Pancreas (tissue), 10 donors: Measurements from ENCODE around the gene HSD11B1L. TPM values are rescaled to one million over a fixed set of nuclear protein-coding genes. Genes with fewer than 3 reads are reported as not detected.

Source experiments
- ATAC-seq, 4 donors: fragments of 200-7000 bp; cut with Tn5 transposase; one replicate each; pipeline versions ENCODE4 v1.8.0 to v1.9.1; 2020; ENCODE audit warnings: mild to moderate bottlenecking in 4 of 4, moderate library complexity in 4 of 4
- DNase-seq, 6 donors: peaks; one replicate each; pipeline ENCODE4 v3.0.0-alpha.2; 2020
- FAIRE-seq: peaks from 2 replicates; lab custom pipeline; 2012; peaks lifted over from hg19 to GRCh38; lab: Jason Lieb, UNC
- H3K27ac ChIP-seq, 4 donors: fragments of 200-600 bp; sonication (generic); 1 replicate in 3 of 4; 2 replicates in 1 of 4; pipeline versions ENCODE4 v1.5.0 to v1.8.0; 2020
- H3K27me3 ChIP-seq, 4 donors: fragments of 200-600 bp; one replicate each; pipeline ENCODE4 v1.8.0; 2021
- H3K36me3 ChIP-seq, 3 donors: fragments of 200-600 bp; sonication (generic) in 1 of 3; one replicate each; pipeline versions ENCODE4 v1.5.0 to v1.8.0; 2020 to 2021
- H3K4me1 ChIP-seq, 3 donors: fragments of 200-600 bp; one replicate each; pipeline ENCODE4 v1.8.0; 2021
- H3K4me3 ChIP-seq, 4 donors: fragments of 200-600 bp; sonication (generic) in 2 of 4; one replicate each; pipeline versions ENCODE4 v1.5.0 to v1.8.0; 2020 to 2021
- H3K9me3 ChIP-seq, 4 donors: fragments of 200-600 bp; one replicate each; pipeline ENCODE4 v1.8.0; 2021
- CTCF ChIP-seq, 4 donors: fragments of 200-600 bp; sonication (generic) in 3 of 4; IDR thresholded peaks; one replicate each; pipeline versions ENCODE4 v1.5.0 to v1.8.0; 2021; ENCODE audit warnings: antibody characterized with exemption in 4 of 4
- WGBS, 2 donors: extraction: QIAGEN DNeasy Blood & Tissue Kit; methylation state at CpG; one replicate each; pipeline ENCODE4 v1.1.7; 2013; 5-methylcytosine and 5-hydroxymethylcytosine counted together
- intact Hi-C, 3 donors: fragments of 100-400 bp; cut with DNase I; formaldehyde crosslinking; loops; one replicate each; pipeline versions ENCODE4 v1.11.1 to v1.14.2; 2022
- polyA plus RNA-seq, 2 donors: library from polyadenylated mRNA; stranded (reverse); fragments of 200-250 nt; gene quantifications; one replicate each; pipeline ENCODE4 v1.2.3, GENCODE V29; 2013
- total RNA-seq, 6 donors: library from RNA; stranded (reverse); fragmentation: NEBNext Ultra II Directional in 4 of 6; extraction: Animal tissue kit (Norgen Biotek cat#: 25700) in 4 of 6; gene quantifications; one replicate each; pipeline versions ENCODE4 v1.2.1 to v1.2.4, GENCODE V29; 2021 to 2023
- donor health status: healthy with polysubstance abuse.
- donor health status: DM: no; HTN: no; CAD: no; lungs with moderate emphysema.
- donor health status: DM: no; HTN: no; CAD: no.
- donor health status: control.
- donor health status: control.
- donor health status: Bipolar disorder and iron deficiency.
- donor health status: DM: yes; HTN: yes; CAD: no.
- donor health status: DM: no; HTN: no; CAD: no.
- donor health status: DM: no; HTN: no; CAD: no.
- donor health status: DM: yes; HTN: yes; CAD: no.

The HSD11B1L gene
- total and polyA plus RNA-seq, 8 donors: 2.1 to 16.9 (median 3.9) TPM

GRCh38 chr19:5678071-5678718 is 2.6 kb upstream of the HSD11B1L start:
- no peak overlapping the region for H3K4me3 ChIP-seq
- H3K27ac ChIP-seq: no peak overlapping the region
- H3K36me3 ChIP-seq: no peaks in the 10 kb centered on the region
- no peaks in the 10 kb centered on the region for H3K27me3 ChIP-seq
- ATAC-seq (no peak), FAIRE-seq (no peak), DNase-seq (peak in 2 of 6 donors; percentile 43 to 77)
- H3K4me1 ChIP-seq: no peaks in the 10 kb centered on the region
- intact Hi-C loops: no loop called here
- TF ChIP-seq CTCF (IDR thresholded peaks at IDR 0.05): no peak
- 86 to 89% methylated on average over 22 of the region's 22 CpGs for WGBS, 2 donors
- H3K9me3 ChIP-seq: no peaks in the 10 kb centered on the region

GRCh38 chr19:5679289-5680083 is 1.3 kb upstream of the HSD11B1L start:
- Histone ChIP-seq H3K9me3 (no peaks in the 10 kb centered on the region), H3K27me3 (no peaks in the 10 kb centered on the region), H3K4me1 (no peaks in the 10 kb centered on the region), H3K27ac (peak overlapping the region in 3 of 4 donors; percentile 77 to 89 (median 87)), H3K36me3 (no peaks in the 10 kb centered on the region), H3K4me3 (peak overlapping the region; percentile 46 to 93 (median 84))
- ATAC-seq (peak in 1 of 4 donors; percentile 0), FAIRE-seq (no peak), DNase-seq (peak in 2 of 6 donors; percentile 66 to 86)
- WGBS, 2 donors: 18 to 21% methylated on average over 23 to 26 of the region's 26 CpGs
- intact Hi-C loops: no loop called here
- no peak for TF ChIP-seq CTCF (IDR thresholded peaks at IDR 0.05)

- H3K4me3 ChIP-seq: peak overlapping the region; percentile 46 to 93 (median 84)
- peak overlapping the region; percentile 77 to 89 (median 88) for H3K27ac ChIP-seq
- TF ChIP-seq CTCF (IDR thresholded peaks at IDR 0.05): no peak
- FAIRE-seq: no peak
- DNase-seq: peak in 1 of 6 donors; percentile 80
- no peaks in the 10 kb centered on the region for H3K4me1 ChIP-seq
- ATAC-seq: peak; percentile 1 to 3 (median 2)
- no peaks in the 10 kb centered on the region for H3K36me3 ChIP-seq
- no peaks in the 10 kb centered on the region for H3K27me3 ChIP-seq
- intact Hi-C loops: no loop called here
- H3K9me3 ChIP-seq: no peaks in the 10 kb centered on the region
- 0% methylated on average over 23 of the region's 23 CpGs for WGBS, 2 donors
Measured at GRCh38 chr19:5680084-5680436, 767 bp upstream of the HSD11B1L start.

- Histone ChIP-seq H3K4me3 (peak overlapping the region; percentile 46 to 93 (median 84)), H3K9me3 (no peaks in the 10 kb centered on the region), H3K36me3 (no peaks in the 10 kb centered on the region), H3K27ac (peak overlapping the region in 1 of 4 donors; percentile 77), H3K27me3 (no peaks in the 10 kb centered on the region), H3K4me1 (no peaks in the 10 kb centered on the region)
- TF ChIP-seq CTCF (IDR thresholded peaks at IDR 0.05): no peak
- intact Hi-C loops: no loop called here
- FAIRE-seq: no peak
- DNase-seq: peak in 1 of 6 donors; percentile 40
- 58 to 72% methylated on average over 15 to 17 of the region's 17 CpGs for WGBS, 2 donors
- ATAC-seq: no peak
Measured at GRCh38 chr19:5681391-5682106, 722 bp downstream of the HSD11B1L start.
